Activated CD4-positive, alpha-beta T cell treated with anti-CD3 and anti-CD28 coated beads, Interleukin-2, amount 10 ng/mL, durations not matched to agents 7 days and 5 days (primary cell): ENCODE data around the gene NUPR1. TPM values are rescaled to one million over a fixed set of nuclear protein-coding genes. Genes with fewer than 3 reads are reported as not detected.
A peak's percentile ranks its signal among the peaks of the same experiment; 100 is the strongest.

Source experiments
- CTCF ChIA-PET: fragments of 350-600 bp; sonication (Branson Sonifier 250); formaldehyde crosslinking; loops from one replicate; lab custom pipeline; 2021; ENCODE audit warnings: antibody characterized with exemption; lab: Charles Lee
- POLR2A ChIA-PET: fragments of 350-600 bp; sonication (Branson Sonifier 250); formaldehyde crosslinking; loops from one replicate; lab custom pipeline; 2021; ENCODE audit warnings: antibody characterized with exemption; lab: Charles Lee
- DNase-seq: peaks from one replicate; pipeline ENCODE4 v3.0.0-alpha.2; 2020
- H3K27ac Mint-ChIP-seq: one replicate; pipeline ENCODE4 v1.8.0; 2021; ENCODE audit warnings: mild to moderate bottlenecking, moderate library complexity, mixed read lengths
- H3K27me3 Mint-ChIP-seq: one replicate; pipeline ENCODE4 v1.8.0; 2021; ENCODE audit warnings: mixed read lengths
- H3K36me3 Mint-ChIP-seq: one replicate; pipeline ENCODE4 v1.8.0; 2021; ENCODE audit warnings: low read depth, mixed read lengths
- H3K4me1 Mint-ChIP-seq: one replicate; pipeline ENCODE4 v1.8.0; 2021; ENCODE audit warnings: mixed read lengths
- H3K4me3 Mint-ChIP-seq: one replicate; pipeline ENCODE4 v1.8.0; 2021; ENCODE audit warnings: mild to moderate bottlenecking, moderate library complexity, mixed read lengths
- H3K9me3 Mint-ChIP-seq: one replicate; pipeline ENCODE4 v1.8.0; 2021; ENCODE audit warnings: mixed read lengths
- total RNA-seq, 2 experiments: library from RNA; stranded (reverse); gene quantifications; one replicate each; pipeline ENCODE4 v1.2.3, GENCODE V29; 2021

NUPR1 gene
- total RNA-seq, 2 experiments from 2014 or later = not detected

- ChIA-PET CTCF (no interaction called here), POLR2A (no interaction called here)
- no peak overlapping the region for H3K4me3 Mint-ChIP-seq
- H3K27me3 Mint-ChIP-seq = no peaks in the 10 kb centered on the region
- peak overlapping the region; percentile 5 for H3K27ac Mint-ChIP-seq
- peaks cover 32% of the 10 kb centered on the region for H3K36me3 Mint-ChIP-seq
- peaks cover 53% of the 10 kb centered on the region for H3K4me1 Mint-ChIP-seq
- DNase-seq = no peak
- H3K9me3 Mint-ChIP-seq = no peaks in the 10 kb centered on the region
Measured at GRCh38 chr16:28497861-28498599, 40.7 kb downstream of the NUPR1 start.

GRCh38 chr16:28497386-28497785 lies 41.4 kb downstream of the NUPR1 start:
- peak overlapping the region; percentile 81 for H3K27ac Mint-ChIP-seq
- no peak overlapping the region for H3K4me3 Mint-ChIP-seq
- DNase-seq = no peak

GRCh38 chr16:28496844-28497243 lies 41.9 kb downstream of the NUPR1 start:
- Mint-ChIP-seq H3K4me3 (no peak overlapping the region), H3K27me3 (no peaks in the 10 kb centered on the region), H3K27ac (peak overlapping the region; percentile 81), H3K36me3 (peaks cover 32% of the 10 kb centered on the region), H3K4me1 (peaks cover 53% of the 10 kb centered on the region), H3K9me3 (no peaks in the 10 kb centered on the region)
- no peak for DNase-seq
- ChIA-PET POLR2A (no interaction called here), CTCF (interaction anchor here (0.8 kb wide), 1 partner anchor 9 kb away, joined by 3 read pairs; the partner anchor contains the start of gene IL27)

More at GRCh38 chr16:28497386-28497785, 41.4 kb downstream of the NUPR1 start:
- Mint-ChIP-seq H3K36me3 (peaks cover 32% of the 10 kb centered on the region), H3K4me1 (peaks cover 53% of the 10 kb centered on the region), H3K9me3 (no peaks in the 10 kb centered on the region), H3K27me3 (no peaks in the 10 kb centered on the region)
- CTCF ChIA-PET = no interaction called here
- POLR2A ChIA-PET = no interaction called here

- ChIA-PET CTCF (interaction anchor here (0.8 to 2.8 kb wide), 2 partner anchors 7 to 10 kb away, joined by 3 to 18 read pairs; partner anchors contain the start of gene IL27), POLR2A (no interaction called here)
- H3K4me1 Mint-ChIP-seq = peaks cover 53% of the 10 kb centered on the region
- no peak for DNase-seq
- H3K4me3 Mint-ChIP-seq = peak overlapping the region; percentile 89
- H3K27me3 Mint-ChIP-seq = no peaks in the 10 kb centered on the region
- peak overlapping the region; percentile 100 for H3K27ac Mint-ChIP-seq
- no peaks in the 10 kb centered on the region for H3K9me3 Mint-ChIP-seq
- H3K36me3 Mint-ChIP-seq = peaks cover 34% of the 10 kb centered on the region
Measured at GRCh38 chr16:28495795-28496749, 42.7 kb downstream of the NUPR1 start.

GRCh38 chr16:28495098-28495793 lies 43.5 kb downstream of the NUPR1 start:
- ChIA-PET CTCF (interaction anchor here (2.8 kb wide), 1 partner anchor 8 kb away, joined by 18 read pairs; no protein-coding TSS in a partner anchor), POLR2A (no interaction called here)
- DNase-seq = no peak
- Mint-ChIP-seq H3K36me3 (peaks cover 35% of the 10 kb centered on the region), H3K4me1 (peaks cover 50% of the 10 kb centered on the region), H3K27me3 (no peaks in the 10 kb centered on the region), H3K27ac (peak overlapping the region; percentile 100), H3K9me3 (no peaks in the 10 kb centered on the region), H3K4me3 (peak overlapping the region; percentile 89)

- ChIA-PET POLR2A (interaction anchor here (0.7 kb wide), 1 partner anchor 399 kb away, joined by 3 read pairs; no protein-coding TSS in a partner anchor), CTCF (interaction anchor here (0.8 to 2.8 kb wide), 2 partner anchors 9 to 14 kb away, joined by 3 to 18 read pairs; no protein-coding TSS in a partner anchor)
- no peaks in the 10 kb centered on the region for H3K27me3 Mint-ChIP-seq
- H3K4me3 Mint-ChIP-seq = peak within 1 kb of the TSS; percentile 89
- peak; percentile 94 for DNase-seq
- H3K27ac Mint-ChIP-seq = peak within 1 kb of the TSS; percentile 100
- no peaks in the 10 kb centered on the region for H3K9me3 Mint-ChIP-seq
- H3K4me1 Mint-ChIP-seq = peaks cover 49% of the 10 kb centered on the region
- H3K36me3 Mint-ChIP-seq = peaks cover 34% of the 10 kb centered on the region
Measured at GRCh38 chr16:28494121-28494851, 44.5 kb downstream of the NUPR1 start, which contains the start of gene APOBR. APOBR (plus strand) TSS chr16:28494643; CDS start chr16:28494682, 39 bp downstream.

GRCh38 chr16:28492511-28492910 lies 46.3 kb downstream of the NUPR1 start:
- Mint-ChIP-seq H3K4me3 (peak overlapping the region; percentile 89), H3K9me3 (no peaks in the 10 kb centered on the region), H3K36me3 (peaks cover 36% of the 10 kb centered on the region), H3K4me1 (peaks cover 58% of the 10 kb centered on the region), H3K27me3 (no peaks in the 10 kb centered on the region), H3K27ac (peak overlapping the region; percentile 100)
- no peak for DNase-seq
- POLR2A ChIA-PET = interaction anchor here (0.7 kb wide), 1 partner anchor 1316 kb away, joined by 3 read pairs; no protein-coding TSS in a partner anchor
- CTCF ChIA-PET = interaction anchor here (0.6 to 1.0 kb wide), 6 partner anchors 13 to 453 kb away, joined by 3 to 6 read pairs (median 4); partner anchors contain the start of gene SGF29

- H3K4me3 Mint-ChIP-seq = peak within 1 kb of the TSS; percentile 89
- ChIA-PET POLR2A (no interaction called here), CTCF (interaction anchor here (0.6 to 2.0 kb wide), 8 partner anchors 13 to 453 kb away, joined by 3 to 6 read pairs (median 4); partner anchors contain the start of gene SGF29)
- H3K9me3 Mint-ChIP-seq = no peaks in the 10 kb centered on the region
- H3K27me3 Mint-ChIP-seq = no peaks in the 10 kb centered on the region
- H3K27ac Mint-ChIP-seq = peak within 1 kb of the TSS; percentile 100
- peak; percentile 94 for DNase-seq
- peaks cover 55% of the 10 kb centered on the region for H3K4me1 Mint-ChIP-seq
- peaks cover 37% of the 10 kb centered on the region for H3K36me3 Mint-ChIP-seq
Measured at GRCh38 chr16:28491970-28492474, 46.8 kb downstream of the NUPR1 start, which contains the start of gene CLN3. CLN3 (minus strand) TSS chr16:28492074; CDS start chr16:28491759, 315 bp downstream.

- Mint-ChIP-seq H3K27me3 (no peaks in the 10 kb centered on the region), H3K27ac (peak overlapping the region; percentile 100), H3K36me3 (peaks cover 32% of the 10 kb centered on the region), H3K4me3 (peak overlapping the region; percentile 83), H3K9me3 (no peaks in the 10 kb centered on the region), H3K4me1 (peaks cover 50% of the 10 kb centered on the region)
- ChIA-PET CTCF (interaction anchor here (0.7 to 2.0 kb wide), 6 partner anchors 12 to 454 kb away, joined by 3 to 6 read pairs (median 4); no protein-coding TSS in a partner anchor), POLR2A (no interaction called here)
- DNase-seq = peak; percentile 16
Measured at GRCh38 chr16:28491230-28491969, 47.4 kb downstream of the NUPR1 start.

GRCh38 chr16:28486266-28486665 lies 52.5 kb downstream of the NUPR1 start:
- CTCF ChIA-PET = interaction anchor here (1.0 kb wide), 1 partner anchor 10 kb away, joined by 4 read pairs; no protein-coding TSS in a partner anchor
- Mint-ChIP-seq H3K27me3 (no peaks in the 10 kb centered on the region), H3K9me3 (no peaks in the 10 kb centered on the region), H3K36me3 (peaks cover 35% of the 10 kb centered on the region), H3K4me1 (peaks cover 16% of the 10 kb centered on the region), H3K27ac (no peak overlapping the region), H3K4me3 (no peak overlapping the region)
- POLR2A ChIA-PET = no interaction called here
- no peak for DNase-seq
